SU-DHL-6 (cell line): ENCODE data around the gene DIPK1B.

Source experiments
- EZH2phosphoT487 ChIP-seq: fragments of 200-600 bp; sonication (generic), shearing (Covaris generic); conservative IDR thresholded peaks from 2 replicates; pipeline ENCODE4 v1.6.1; 2018; ENCODE audit warnings: mild to moderate bottlenecking, antibody characterized with exemption, low read length, moderate library complexity, mixed read lengths
- TF ChIP-seq, protein P1 (sequence below): fragments of 200-600 bp; sonication (generic); IDR thresholded peaks from one replicate; pipeline ENCODE4 v1.5.1; 2017; ENCODE audit warnings: antibody characterized with exemption, mild to moderate bottlenecking, low read length, moderate library complexity; ENCODE audit not compliant: insufficient read depth, poor library complexity, severe bottlenecking

- TF ChIP-seq, protein P1, sequence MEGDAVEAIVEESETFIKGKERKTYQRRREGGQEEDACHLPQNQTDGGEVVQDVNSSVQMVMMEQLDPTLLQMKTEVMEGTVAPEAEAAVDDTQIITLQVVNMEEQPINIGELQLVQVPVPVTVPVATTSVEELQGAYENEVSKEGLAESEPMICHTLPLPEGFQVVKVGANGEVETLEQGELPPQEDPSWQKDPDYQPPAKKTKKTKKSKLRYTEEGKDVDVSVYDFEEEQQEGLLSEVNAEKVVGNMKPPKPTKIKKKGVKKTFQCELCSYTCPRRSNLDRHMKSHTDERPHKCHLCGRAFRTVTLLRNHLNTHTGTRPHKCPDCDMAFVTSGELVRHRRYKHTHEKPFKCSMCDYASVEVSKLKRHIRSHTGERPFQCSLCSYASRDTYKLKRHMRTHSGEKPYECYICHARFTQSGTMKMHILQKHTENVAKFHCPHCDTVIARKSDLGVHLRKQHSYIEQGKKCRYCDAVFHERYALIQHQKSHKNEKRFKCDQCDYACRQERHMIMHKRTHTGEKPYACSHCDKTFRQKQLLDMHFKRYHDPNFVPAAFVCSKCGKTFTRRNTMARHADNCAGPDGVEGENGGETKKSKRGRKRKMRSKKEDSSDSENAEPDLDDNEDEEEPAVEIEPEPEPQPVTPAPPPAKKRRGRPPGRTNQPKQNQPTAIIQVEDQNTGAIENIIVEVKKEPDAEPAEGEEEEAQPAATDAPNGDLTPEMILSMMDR: no peak
- no peak for TF ChIP-seq EZH2phosphoT487
Observed at GRCh38 chr9:136762915-136763648, 50.7 kb downstream of the DIPK1B start.
